GM19035 (cell line): ENCODE measurements around the gene MRPL16.
"Not testable (repeated sequence)": the region's sequence is repeated elsewhere in the genome, so short reads cannot be mapped to it uniquely, and the experiment has no call there.

Source experiments
- ATAC-seq: cut with Tn5 transposase; IDR thresholded peaks from one replicate; pipeline ENCODE4 v1.9.1; 2021; ENCODE audit not compliant: unreplicated experiment

Gene MRPL16

DNA sequence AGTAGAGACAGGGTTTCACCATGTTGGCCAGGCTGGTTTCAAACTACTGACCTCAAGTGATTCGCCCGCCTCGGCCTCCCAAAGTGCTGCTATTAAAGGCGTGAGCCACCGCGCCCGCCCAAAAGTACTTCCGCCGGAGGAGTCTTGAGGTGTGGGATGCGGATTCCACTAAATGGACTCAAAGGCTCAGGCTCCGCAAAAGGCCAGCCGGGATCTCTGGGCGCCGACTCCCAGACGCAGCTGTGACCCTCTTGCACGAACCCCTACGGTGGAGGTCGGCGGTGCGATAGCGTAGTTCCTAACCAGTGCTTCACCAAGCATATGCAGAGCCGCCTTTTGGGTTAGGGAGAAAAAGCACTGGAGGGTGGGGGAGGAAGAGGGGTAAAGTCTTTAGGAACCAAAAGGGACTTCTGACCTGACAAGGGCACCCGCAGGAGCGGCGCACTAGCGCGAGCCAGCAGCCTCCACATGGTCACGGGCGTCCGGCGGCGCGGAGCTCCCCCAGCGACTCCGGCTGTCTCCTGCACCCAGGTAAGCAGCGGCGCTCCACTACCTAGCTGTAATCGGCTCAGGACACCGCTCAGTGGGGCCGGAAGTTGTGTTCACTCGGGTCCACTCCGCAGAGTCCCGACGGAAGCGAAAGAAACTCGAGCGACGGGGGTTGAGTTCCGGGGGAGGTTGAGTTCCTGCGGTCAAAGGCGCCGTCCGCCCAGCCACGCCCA is at the start of gene MRPL16:
Gene MRPL16, minus strand, starts transcription at position 590 of the 722 bp plus-strand sequence. Its CDS starts 120 bp downstream, at position 470.
- peak; percentile 98 for ATAC-seq

DNA sequence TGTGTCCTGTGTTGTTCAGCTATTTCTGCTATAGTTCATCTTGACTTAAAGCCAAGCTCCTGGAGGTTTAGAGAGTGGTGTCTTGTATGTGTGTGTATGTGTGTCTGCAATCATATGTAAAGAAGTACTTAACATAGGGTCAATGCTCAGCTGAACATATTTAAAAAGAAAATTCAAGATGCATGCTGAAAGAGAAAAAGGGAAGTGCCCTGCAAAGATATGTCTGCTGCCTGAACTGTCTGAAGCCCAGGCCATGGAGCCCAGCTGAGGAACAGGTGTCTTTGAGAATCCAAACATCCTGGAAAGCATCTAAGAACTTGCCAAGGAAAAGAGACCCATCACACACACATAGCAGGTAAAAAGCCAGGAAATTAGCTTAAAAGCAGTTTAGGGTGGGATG is 49.1 kb upstream of the MRPL16 start:
- no peak for ATAC-seq

DNA sequence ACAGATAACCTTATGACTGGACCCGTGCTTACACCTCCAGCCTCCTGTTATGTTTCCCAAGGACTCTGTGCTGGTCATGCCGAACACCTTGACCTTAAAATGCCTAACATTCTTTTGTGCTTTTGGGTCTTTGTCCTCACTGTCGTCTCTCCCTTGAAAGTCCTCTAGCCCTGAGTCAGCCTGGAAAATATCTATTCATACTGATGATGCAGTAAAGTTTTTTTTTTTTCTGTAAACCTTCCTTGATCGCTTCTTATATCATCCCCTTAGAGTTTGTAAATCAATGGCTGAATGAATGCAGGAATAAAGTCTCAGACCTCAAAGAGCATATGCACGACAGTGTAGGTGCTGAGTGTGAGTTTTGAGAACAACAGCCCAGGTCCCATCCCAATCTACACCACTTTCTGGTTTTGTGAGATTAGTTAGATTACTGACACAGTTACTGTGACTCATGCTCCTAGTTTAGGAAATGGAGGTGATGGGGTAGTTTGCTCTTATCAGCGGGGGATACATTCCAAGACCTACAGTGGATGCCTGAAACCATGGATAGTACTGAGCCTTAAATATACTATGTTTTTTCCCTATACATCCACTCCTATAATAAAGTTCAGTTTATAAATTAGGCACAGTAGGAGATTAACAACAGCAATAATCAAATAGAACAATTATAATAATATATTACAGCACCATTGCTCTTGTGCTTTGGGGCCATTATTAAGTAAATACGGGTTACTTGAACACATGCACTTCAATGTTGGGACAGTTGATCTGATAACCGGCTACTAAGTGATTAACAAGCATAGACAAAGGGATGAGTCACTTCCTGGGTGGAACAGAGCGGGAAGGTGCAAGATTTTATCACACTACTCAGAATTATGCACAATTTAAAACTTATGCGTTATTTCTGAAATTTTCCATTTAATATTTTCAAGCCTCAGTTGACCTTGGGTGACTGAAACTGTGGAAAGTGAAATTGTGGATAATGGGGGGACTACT is 47.2 kb upstream of the MRPL16 start:
- no peak for ATAC-seq

DNA sequence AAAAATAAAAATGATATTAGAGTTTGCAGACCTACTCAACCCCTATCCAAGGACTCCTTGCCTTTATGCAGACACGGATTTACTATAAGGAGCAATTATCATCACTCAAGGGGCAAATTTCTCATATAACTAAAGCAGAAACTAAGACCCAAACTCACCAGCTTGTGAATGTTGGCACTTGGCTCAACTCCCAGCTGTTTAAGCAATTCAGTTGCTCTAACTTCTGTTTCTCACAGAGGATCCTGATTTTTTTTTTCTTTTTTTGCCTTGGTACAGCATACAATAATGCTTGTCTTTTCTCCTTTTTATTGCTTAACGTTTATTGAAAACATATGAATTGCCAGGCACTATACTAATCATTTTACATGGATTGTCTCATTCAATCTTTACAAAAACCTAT is 44.3 kb upstream of the MRPL16 start:
- ATAC-seq, result no peak

DNA sequence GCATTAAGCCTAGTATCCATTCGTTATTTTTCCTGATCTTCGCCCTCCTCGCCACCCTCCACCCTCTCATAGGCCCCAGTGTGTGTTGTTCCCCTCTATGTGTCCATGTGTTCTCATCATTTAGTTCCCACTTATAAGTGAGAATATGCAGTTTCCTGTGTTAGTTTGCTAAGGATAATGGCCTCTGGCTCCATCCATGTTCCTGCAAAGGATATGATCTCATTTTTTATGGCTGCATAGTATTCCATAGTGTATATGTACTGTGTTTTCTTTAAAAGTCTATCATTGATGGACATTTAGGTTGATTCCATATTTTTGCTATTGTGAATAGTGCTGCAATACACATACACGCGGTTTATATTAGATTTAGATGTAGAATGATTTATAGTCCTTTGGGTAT is 40.8 kb upstream of the MRPL16 start:
- ATAC-seq, result not testable (repeated sequence)

DNA sequence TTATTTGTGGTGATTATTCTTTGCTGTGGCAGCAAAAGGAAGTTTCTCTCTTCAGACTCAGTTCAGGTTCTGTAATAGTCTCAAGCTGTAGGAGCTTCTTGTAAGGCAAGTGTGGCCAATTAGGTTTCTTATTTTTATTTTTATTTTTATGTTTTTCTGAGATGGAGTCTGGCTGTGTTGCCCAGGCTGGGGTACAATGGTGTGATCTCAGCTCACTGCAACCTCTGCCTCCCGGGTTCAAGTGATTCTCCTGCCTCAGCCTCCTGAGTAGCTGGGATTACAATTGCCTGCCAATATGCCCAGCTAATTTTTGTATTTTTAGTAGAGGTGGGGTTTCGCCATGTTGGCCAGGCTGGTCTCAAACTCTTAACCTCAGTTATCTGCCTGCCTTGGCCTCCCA is 39.0 kb upstream of the MRPL16 start:
- ATAC-seq, result not testable (repeated sequence)

DNA sequence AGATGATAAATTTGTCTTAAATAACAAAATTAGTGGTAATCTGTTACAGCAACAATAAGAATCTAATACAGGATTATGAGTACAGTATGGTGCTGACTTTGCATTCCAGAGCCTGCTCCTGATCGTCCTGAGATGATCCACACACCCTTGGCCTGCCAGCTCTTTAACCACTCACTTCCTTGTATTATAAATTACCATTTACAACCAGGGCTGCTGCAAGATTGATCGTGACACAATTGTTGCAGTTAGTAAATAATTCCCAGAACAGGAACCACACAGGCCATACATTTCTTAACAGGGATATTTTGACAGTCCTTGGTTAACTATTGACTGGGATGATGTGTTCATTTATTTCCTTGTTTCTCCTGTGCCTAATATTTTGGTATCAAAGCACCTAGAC is 38.6 kb upstream of the MRPL16 start:
- ATAC-seq, result no peak

DNA sequence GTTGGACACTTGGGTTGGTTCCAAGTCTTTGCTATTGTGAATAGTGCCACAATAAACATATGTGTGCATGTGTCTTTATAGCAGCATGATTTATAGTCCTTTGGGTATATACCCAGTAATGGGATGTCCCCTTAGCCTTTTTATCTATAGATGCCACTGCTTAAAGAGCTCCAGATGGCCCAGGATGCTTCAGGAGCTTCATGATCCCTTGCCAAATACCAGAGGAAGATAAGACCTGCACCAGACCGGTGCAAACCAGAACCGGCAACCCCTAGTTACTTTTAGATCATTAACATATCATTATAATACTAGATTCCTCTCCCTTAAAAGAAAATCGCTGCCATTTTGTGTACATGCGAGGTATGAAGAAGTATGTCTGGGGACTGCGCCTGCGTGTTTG is 37.9 kb upstream of the MRPL16 start:
- ATAC-seq, result not testable (repeated sequence)

DNA sequence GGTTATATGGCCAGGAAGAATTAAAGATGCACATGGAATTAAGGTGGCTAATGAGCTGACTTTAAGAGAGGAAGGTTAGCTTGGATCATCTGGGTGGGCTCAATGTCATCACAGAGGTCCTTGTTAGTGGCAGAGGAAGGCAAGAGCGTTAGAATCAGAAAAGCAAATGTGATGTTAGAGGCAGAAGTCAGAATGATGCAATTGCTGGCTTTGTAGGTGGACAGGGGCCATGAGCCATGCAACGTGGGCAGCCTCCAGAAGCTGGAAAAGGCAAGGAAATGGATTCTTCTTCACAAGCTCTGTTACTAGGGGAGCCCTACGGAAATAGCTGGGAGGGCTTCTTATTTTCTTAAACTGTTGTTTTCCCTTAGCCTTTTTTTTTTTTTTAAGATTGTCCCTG is 37.0 kb upstream of the MRPL16 start:
- no peak for ATAC-seq

DNA sequence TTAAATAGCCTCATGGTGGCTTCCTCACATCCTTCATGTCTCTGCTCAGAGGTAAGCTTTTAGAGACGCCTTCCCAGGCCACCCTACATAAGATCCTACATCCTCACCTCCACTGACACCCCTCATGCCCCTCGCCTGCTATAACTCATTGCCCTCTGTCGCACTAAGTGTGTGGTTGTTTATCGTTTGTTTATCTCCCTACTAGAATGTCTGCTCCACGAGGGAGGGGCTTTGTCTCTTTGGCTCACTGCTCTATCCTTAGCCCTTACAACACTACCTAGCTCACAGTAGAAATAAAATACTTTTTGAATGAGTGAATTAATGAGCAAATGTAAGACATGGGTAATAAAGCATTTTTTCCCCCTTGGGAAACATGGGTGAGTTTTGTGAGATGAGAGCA is 36.0 kb upstream of the MRPL16 start:
- ATAC-seq, result no peak

DNA sequence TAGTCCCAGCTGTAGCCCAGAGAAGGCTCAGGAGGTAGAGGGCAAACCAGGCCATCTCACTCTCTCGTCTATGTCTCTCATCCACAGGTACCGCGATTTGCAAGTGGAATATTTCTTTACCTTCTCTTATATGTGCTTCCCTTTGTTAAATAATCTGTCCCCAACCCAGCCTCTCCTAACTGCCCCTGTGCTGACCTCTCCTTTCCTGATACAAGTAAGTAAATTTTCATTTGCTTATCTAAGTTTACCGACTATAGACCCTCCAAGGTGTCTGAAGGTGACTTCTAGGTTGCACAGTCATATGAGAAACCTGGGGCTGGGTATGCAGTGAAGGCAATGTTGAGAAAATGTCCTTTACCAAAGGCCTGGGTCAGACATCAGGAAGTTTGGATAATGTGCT is 34.8 kb upstream of the MRPL16 start, which contains the start of gene CBLIF:
Gene CBLIF, minus strand, starts transcription at position 101 of the 400 bp plus-strand sequence. Its CDS starts 46 bp downstream, at position 55.
- ATAC-seq, result no peak

DNA sequence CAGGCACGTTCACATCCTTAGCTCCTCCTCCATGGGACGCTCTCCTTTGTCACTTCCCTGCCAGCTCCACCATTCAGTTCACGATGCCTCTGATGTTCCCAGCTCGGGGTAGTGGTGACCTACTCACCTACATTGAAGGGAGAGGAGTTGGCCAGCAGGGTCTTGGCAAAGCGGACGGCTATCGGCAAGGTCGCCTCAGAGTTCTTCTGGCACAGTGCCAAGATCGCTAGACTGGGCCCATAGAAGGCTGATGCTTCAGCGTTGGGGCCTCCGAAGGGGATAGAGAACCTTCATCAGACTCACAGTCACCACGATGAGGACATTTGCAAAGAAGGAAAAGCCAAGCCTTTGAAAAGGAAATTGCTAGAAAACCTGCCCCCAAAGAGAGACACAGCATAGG is 31.7 kb upstream of the MRPL16 start:
- no peak for ATAC-seq

DNA sequence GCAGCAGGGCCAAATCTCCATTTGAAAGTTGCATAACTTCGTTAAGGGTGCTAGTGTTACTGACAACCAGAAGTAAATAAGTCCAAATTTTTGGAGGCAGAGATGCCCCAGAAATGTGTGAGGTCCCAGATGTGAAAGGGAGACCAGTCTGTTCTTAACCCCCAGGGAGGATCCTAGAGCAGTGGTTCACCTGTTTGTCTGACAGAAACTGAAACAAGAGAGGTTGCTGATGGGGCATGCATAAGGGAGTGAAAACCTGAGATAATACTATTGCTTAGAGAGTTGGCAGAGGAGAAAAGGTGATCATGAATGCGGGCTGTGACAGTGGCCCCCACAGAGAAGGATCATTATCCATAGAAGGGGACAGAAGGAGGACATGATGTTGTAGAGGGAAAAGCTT is 30.9 kb upstream of the MRPL16 start:
- ATAC-seq, result no peak

DNA sequence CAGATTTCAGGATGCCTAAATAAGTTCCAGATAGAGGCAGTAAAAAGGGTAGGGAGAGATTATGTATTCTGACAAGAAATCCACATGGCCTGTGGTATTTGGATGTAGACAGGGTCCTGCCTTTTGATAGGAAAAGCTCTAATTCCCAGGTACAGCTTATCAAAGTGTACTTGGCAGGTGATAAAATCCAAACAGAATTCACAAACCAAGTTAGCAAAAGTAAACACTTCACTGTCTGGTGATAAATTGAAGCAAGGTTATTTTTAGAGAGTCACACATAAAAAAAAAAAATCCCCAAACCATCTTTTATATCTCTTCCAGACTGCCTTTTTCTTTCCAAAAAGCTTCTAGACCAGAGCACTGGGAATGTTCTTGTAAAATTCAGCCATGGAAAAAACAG is 29.0 kb upstream of the MRPL16 start:
- no peak for ATAC-seq

DNA sequence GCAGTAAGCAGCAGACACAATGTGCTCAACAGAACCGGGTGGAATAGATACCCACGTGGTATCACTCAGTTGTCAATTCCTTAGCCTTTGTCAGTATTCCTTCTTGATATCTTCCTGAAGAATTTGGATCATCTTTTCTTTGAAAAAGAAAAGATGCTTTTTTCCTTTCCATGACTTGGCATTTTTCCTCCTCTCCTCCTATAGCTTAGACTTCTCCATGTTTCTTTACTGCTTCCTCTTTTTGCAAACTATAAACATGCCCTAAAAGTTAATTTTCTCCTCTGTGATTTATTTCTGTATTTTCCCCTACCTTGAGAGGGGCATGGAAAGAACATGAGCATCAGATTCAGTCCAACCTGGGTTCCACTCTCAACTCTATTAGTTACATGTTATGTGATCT is 23.0 kb upstream of the MRPL16 start:
- ATAC-seq, result no peak

DNA sequence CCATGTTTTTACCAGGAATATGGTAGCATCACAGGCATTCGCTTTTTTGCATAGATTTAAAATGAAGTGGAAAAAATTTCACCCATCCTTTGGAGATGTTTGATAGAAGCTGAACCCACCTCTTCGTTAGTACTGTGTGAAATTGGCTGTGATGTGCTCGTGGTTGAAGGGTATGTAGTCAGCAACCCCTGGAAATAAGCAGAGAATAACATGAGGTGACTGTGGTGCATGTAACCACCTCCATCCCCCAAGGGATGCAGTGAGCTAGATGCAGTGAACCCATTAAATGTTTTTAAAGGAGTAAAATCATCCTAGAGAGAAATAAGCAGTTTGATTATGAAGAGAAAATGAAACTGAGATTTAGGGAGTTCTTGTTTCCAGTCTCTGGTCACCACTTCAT is 18.8 kb upstream of the MRPL16 start:
- ATAC-seq, result no peak

DNA sequence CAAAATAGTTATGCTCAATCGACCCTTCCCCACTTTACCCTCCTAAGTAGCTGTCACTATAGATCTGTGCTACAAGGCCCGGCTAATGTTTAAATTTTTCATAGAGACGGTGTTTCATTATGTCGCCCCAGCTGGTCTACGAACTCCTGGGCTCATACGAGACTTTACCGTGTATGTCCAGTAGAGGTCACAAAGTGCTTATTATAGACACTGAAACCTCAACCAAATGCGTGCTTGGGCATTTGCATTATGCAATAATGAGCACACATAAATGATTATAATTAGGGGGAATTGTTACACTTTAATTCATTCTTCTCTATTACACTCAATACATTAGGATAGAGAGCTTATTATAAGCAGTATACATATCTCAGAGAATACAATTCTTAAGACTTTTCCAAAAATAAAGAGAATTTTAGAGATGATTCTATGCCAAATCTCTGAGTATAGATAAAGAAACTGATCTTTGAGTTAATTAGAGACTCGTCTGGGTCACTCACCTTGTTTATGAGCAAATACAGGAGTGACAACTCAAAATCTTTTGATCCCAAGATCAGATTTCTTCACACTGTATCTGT is 12.5 kb upstream of the MRPL16 start:
- peak; percentile 95 for ATAC-seq

DNA sequence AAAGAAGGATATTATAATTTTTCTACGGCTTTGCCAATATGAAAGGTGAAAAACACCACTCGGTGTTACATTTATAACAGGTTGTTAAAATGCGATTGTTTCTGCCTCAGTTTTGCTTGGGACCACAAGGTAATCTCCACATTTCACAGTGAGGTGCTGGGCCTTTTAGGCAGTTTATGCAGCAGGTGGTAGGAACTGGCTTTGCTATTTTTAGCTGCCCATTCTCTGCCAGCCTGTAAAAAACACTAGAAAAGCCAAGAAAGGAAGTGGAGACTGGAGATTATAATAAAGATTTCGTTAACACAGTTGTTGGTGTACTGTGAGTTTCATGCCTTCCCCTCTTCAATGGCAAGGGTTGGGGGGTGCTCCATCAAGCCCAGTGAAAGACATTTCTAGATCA is 8.0 kb upstream of the MRPL16 start:
- ATAC-seq, result no peak

DNA sequence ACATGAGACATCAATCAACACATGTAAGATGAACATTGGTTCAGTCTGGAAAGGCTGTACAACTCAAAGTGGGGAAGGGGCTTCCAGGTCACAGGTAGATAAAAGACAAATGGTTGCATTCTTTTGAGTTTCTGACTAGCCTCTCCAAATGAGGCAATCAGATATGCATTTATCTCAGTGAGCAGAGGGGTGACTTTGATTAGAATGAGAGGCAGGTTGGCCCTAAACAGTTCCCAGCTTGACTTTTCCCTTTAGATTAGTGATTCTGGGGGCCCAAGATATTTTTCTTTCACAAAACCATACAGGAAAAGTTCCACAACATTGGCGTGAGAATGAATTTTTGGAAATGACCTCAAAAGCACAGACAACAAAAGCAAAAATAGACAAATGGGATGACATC is 5.9 kb upstream of the MRPL16 start:
- not testable (repeated sequence) for ATAC-seq

DNA sequence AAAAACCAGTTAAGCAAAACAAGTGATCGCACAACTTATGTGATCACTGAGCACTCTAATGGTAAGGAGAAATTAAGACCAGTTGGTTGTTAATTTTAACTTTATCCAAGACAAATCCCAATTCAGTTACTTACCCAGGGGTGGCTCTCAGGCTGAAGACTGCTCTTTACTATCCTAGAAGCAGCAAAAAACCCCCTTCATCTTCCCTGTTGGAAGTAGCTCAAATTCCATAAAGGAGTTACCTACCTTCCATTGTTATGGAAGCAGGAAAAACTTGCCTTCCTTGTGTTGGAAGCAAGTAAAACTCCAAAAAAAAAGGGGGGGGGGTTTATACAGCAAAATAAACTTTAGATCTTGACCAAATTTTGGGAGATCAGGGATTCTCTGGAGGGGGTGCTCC is 5.2 kb upstream of the MRPL16 start:
- no peak for ATAC-seq

DNA sequence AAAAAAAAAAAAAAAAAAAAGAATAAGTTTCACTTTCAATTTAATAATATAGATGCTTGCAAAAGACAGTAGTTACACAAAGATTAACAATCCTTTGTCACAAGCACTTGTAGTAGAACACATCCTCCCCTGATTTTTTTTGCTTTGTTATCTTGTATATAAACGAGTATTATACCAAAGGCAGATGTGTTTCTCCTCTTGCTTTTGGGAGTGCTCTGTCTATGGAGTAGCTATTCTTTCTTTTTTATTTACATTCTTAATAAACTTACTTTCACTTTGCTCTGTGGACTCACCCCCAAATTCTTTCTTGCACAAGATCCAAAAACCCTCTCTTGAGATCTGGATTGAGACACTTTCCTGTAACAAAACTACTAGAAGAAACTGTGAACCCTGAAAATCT is 3.4 kb upstream of the MRPL16 start:
- ATAC-seq, result no peak

DNA sequence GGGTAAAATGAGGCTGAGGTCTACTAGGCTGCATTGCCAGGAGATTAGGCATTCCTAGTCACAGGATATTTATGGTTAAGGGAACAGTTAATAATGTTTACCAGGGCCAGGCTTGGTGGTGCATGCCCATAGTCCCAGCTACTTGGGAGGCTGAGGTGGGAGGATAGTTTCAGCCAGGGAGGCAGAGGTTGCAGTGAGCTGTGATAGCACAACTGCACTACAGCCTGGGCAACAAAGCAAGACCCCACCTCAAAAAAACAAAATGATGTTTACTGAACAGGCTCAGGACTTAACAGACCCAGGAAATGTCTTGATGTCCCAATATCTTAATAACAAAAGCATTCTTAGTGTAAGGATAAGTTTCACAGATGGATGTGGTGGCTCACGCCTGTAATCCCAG is 2.8 kb upstream of the MRPL16 start:
- ATAC-seq, result no peak
